Left forelimb (tissue), 1 donor: Measurements from ENCODE around the gene NUP93.

ENCODE experiments used
- DNase-seq: peaks from one replicate; pipeline ENCODE4 v3.0.0-alpha.2; 2018; ENCODE audit warnings: low spot score

Gene NUP93

GRCh38 chr16:56817938-56818337 is 88.0 kb downstream of the NUP93 start:
- DNase-seq, result no peak

DNA sequence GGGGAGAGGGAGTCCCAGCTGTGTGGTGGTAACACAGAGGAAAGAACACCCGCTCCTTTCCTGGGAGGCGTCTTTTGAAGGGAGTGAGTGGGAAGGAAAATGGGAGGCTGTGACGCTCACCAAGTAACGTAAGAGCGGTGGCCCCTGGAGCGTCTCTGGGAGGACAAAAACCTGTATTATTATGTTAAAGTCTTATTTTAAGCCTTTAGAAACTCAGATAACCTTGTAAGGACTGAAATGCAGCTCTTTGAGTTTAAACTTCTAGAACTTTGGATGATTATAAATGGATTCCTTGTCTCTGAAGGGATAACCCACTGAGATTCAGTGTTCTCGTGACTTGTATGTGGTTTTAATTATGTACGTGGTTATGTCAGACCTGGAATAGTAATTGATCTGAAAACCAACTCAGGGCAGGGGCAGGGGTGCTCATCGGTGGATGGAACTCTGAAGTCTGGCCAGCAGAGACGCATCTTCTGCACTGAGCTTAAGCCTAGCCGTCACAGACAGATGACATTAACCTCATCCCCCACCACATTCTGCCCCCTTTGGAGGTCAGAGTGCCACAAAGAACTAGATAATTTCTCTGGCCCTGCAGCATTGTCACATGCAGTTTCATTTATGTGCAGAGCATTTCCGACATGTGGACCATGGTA is 93.3 kb downstream of the NUP93 start:
- no peak for DNase-seq

GRCh38 chr16:56824331-56824730 is 94.4 kb downstream of the NUP93 start:
- no peak for DNase-seq

GRCh38 chr16:56824804-56825203 is 94.9 kb downstream of the NUP93 start:
- no peak for DNase-seq

GRCh38 chr16:56825826-56826225 is 95.9 kb downstream of the NUP93 start:
- no peak for DNase-seq

- DNase-seq, result no peak
These were observed 98.7 kb downstream of the NUP93 start for GRCh38 chr16:56828647-56829046.

DNA sequence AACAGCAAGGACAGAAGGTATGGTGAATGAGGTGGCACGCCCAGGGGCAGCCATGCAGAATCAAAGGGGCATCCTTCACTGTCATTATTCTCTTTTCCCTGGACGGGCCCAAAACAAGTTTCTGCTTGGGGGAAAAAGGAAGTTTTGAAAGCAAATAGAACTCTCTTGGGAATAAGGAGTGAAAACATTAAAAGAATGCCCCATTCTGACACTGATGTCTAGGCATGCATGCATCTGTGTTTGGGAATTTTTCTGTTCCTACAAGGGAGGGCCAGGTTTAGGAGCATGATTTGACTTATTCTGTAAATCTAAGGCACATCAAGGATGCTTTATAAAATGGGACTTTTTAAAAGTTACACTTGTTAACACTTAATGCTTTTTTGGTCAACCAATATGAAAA is 100.7 kb downstream of the NUP93 start:
- no peak for DNase-seq

DNA sequence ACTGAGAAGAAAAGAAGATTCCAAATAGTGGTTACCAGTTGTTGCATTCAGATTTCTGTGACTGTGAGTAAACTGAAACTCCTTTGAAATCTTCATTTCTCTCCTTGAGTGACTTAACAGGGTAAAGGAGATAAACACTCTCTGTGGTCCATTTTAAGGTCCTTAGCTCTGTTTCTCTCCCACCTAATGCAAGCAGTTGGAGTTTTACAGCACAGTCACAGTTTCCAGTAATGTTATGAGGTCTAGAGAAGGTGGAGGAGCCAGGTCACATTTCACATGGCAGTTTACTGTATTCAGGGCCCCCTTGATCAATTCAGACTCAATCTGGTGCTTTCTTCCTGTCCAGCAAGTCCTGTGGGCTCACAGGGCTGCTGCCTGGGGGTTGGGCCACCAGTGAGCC is 102.8 kb downstream of the NUP93 start:
- DNase-seq, result no peak

GRCh38 chr16:56833243-56833970 is 103.5 kb downstream of the NUP93 start:
- DNase-seq, result no peak

- DNase-seq, result no peak
These were observed 105.4 kb downstream of the NUP93 start for GRCh38 chr16:56835320-56835719.

GRCh38 chr16:56836410-56837230 is 106.7 kb downstream of the NUP93 start:
- DNase-seq, result no peak

GRCh38 chr16:56838622-56839337 is 108.9 kb downstream of the NUP93 start:
- DNase-seq, result no peak

DNA sequence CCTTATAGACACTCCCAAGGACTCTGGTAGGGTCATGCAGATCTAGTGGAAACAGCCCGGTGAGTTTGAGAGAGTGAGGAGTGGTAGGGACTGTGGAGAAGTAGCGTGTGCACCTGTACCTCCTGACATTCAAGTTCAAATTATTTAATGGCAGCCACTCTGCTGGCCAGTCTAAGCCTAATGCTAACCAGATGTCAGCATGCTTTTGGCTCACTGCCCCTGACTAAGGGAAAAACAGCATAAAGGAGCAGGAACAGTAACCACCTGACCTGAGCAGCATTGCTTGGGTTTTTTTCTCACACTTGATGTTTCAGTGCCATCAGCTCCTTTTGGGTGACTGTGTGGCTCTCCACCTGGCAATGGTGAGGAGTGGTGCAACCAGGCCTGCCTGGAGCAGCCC is 111.3 kb downstream of the NUP93 start:
- DNase-seq, result peak; percentile 66

- DNase-seq, result no peak
These were observed 111.7 kb downstream of the NUP93 start for GRCh38 chr16:56841659-56842058.

- peak; percentile 28 for DNase-seq
These were observed 112.2 kb downstream of the NUP93 start for GRCh38 chr16:56842133-56842532.

GRCh38 chr16:56844056-56844455 is 114.1 kb downstream of the NUP93 start:
- peak; percentile 26 for DNase-seq

GRCh38 chr16:56847173-56847910 is 117.4 kb downstream of the NUP93 start:
- DNase-seq, result peak; percentile 31

DNA sequence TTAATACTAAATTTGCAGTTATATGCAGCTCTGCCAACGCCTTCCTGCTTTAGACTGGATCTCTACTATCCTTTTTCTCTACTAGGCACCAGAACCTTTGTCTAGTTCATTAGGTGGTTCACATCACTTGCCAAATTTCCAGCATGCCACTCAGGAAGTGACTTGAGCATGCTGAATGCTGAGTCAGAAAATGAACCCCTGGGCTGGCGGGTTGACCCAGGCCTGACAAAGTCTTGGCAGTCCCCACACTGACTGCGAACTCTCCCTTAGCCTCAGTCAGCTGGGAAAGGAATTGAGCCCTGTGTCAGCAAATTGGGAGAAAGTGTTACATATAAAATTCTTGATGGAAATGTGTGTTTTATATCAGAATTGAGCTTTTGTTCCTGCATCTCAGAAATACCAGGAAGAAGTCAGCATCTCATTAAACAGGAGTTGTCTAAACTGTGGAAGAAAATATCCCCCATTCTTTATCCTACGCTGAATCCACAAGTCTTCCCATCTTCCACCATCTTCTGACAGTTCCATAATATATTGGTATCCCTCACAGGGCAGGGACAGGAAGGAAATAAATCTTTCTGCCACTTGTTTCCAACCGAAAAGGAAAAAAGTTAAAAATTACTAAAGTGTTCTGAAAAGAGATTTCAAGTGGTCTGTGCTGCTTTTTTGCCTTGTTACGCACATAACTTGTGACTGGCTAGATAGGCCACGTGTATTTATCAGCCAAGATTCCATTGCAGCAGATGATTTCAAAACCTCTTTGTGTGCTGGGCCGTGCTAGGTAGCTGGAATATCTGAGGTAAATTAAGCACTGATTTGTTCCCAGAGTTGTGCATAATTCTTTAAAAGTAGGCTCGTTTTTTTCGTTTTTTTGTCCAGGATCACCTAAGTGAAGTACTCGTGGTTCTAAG is 118.4 kb downstream of the NUP93 start:
- DNase-seq, result peak; percentile 15

GRCh38 chr16:56848955-56849689 is 119.2 kb downstream of the NUP93 start:
- DNase-seq, result peak; percentile 22
